ENCODE measurements around the gene STAP1.

DNA sequence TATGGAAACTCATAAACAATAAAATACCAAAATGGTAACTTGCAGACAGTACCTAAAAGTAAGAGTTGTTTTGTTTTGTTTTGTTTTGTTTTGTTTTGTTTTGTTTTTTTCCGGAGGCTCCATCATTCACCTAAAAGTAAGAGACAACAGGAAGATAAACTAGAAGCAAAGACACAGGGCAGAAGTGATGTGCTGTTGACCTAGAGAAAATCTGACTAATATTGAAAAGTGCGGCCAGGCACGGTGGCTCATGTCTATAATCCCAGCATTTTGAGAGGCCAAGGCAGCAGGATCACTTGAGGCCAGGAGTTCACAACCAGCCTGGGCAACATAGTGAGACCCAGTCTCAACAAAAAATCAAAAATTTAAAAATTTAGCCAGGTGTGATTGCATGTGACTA lies 7.7 kb upstream of the STAP1 start:
- TF ChIP-seq POLR2A (IDR thresholded peaks at IDR 0.05; ENCODE audit: low read depth, low read length) (no peak), TAF1 (IDR thresholded peaks at IDR 0.05; ENCODE audit: borderline replicate concordance, low read depth, low read length) (no peak)

Data from GM12892 (cell line).